H1 (cell line): ENCODE results near the gene CDH18. TPM values are rescaled to one million over a fixed set of nuclear protein-coding genes. Genes with fewer than 3 reads are reported as not detected.

Experiments
- CTCF ChIA-PET: fragments of 300-600 bp; sonication (Branson Sonifier 250); formaldehyde crosslinking; loops from one replicate; lab custom pipeline; 2021; ENCODE audit not compliant: partially characterized antibody; lab: Charles Lee
- POLR2A ChIA-PET: fragments of 300-600 bp; sonication (Branson Sonifier 250); formaldehyde crosslinking; loops from one replicate; lab custom pipeline; 2021; ENCODE audit warnings: inconsistent platforms; ENCODE audit not compliant: partially characterized antibody; lab: Charles Lee
- DNase-seq, 2 experiments: peaks; one replicate each; pipeline versions ENCODE4 v3.0.0 to v3.0.0-alpha.2; 2010 to 2022; ENCODE audit warnings: low spot score in 2 of 2, low read depth in 1 of 2, mixed read lengths in 1 of 2
- FAIRE-seq: peaks from 2 replicates; lab custom pipeline; 2011; peaks lifted over from hg19 to GRCh38; lab: Jason Lieb, UNC
- H2AFZ ChIP-seq: 2 replicates; pipeline ENCODE4 v1.8.1; 2012; ENCODE audit warnings: low read length, inconsistent platforms
- H2AK5ac ChIP-seq: 2 replicates; pipeline ENCODE4 v1.6.1; 2013; ENCODE audit warnings: low read depth, low read length
- H2BK120ac ChIP-seq: replicated peaks from 2 replicates; pipeline ENCODE3; 2013; ENCODE audit warnings: low read depth, low read length, inconsistent platforms
- H2BK12ac ChIP-seq: 2 replicates; pipeline ENCODE4 v1.6.1; 2013; ENCODE audit warnings: low read depth, low read length
- H2BK15ac ChIP-seq: 2 replicates; pipeline ENCODE4 v1.6.1; 2013; ENCODE audit warnings: low read length
- H2BK20ac ChIP-seq: 2 replicates; pipeline ENCODE4 v1.6.1; 2013; ENCODE audit warnings: low read length
- H2BK5ac ChIP-seq: 2 replicates; pipeline ENCODE4 v1.6.1; 2013; ENCODE audit warnings: low read depth, low read length
- H3K14ac ChIP-seq: 2 replicates; pipeline ENCODE4 v1.6.1; 2013; ENCODE audit warnings: inconsistent platforms; ENCODE audit not compliant: insufficient read length
- H3K18ac ChIP-seq: 2 replicates; pipeline ENCODE4 v1.6.1; 2013; ENCODE audit warnings: low read length; ENCODE audit errors: extremely low read depth
- H3K23ac ChIP-seq: 2 replicates; pipeline ENCODE4 v1.6.1; 2013; ENCODE audit warnings: inconsistent platforms; ENCODE audit not compliant: insufficient read length
- H3K23me2 ChIP-seq: 2 replicates; pipeline ENCODE4 v1.6.1; 2013; ENCODE audit warnings: low read depth, low read length
- H3K27ac ChIP-seq: 2 replicates; pipeline ENCODE4 v1.6.1; 2011; ENCODE audit warnings: low read depth, low read length, inconsistent platforms
- H3K27me3 ChIP-seq, 4 experiments: replicated peaks in 1 of 4; 1 replicate in 1 of 4; 2 replicates in 3 of 4; pipeline versions ENCODE4 v1.6.1 to v1.8.1; 2011 to 2013; ENCODE audit warnings: low read length in 3 of 4, mild to moderate bottlenecking in 3 of 4, inconsistent platforms in 2 of 4, mixed read lengths in 2 of 4, moderate library complexity in 1 of 4; ENCODE audit not compliant: control insufficient read depth in 3 of 4, insufficient read depth in 3 of 4; ENCODE audit errors: extremely low read depth in 1 of 4
- H3K36me3 ChIP-seq, 4 experiments: 2 replicates each; pipeline versions ENCODE4 v1.6.1 to v1.8.1; 2011 to 2013; ENCODE audit warnings: mild to moderate bottlenecking in 4 of 4, low read length in 3 of 4, moderate library complexity in 2 of 4, control low read depth in 1 of 4, inconsistent platforms in 1 of 4; ENCODE audit not compliant: insufficient read depth in 4 of 4, control insufficient read depth in 2 of 4
- H3K4ac ChIP-seq: replicated peaks from 2 replicates; pipeline ENCODE3; 2013; ENCODE audit warnings: low read length, low read depth, mixed read lengths, inconsistent platforms; ENCODE audit not compliant: insufficient read length
- H3K4me1 ChIP-seq, 4 experiments: replicated peaks in 1 of 4; 1 replicate in 1 of 4; 2 replicates in 3 of 4; pipeline versions ENCODE4 v1.6.1 to v1.8.1; 2011 to 2013; ENCODE audit warnings: low read length in 3 of 4, inconsistent platforms in 2 of 4, mixed read lengths in 1 of 4; ENCODE audit not compliant: insufficient read depth in 4 of 4, control insufficient read depth in 3 of 4
- H3K4me2 ChIP-seq, 2 experiments: 2 replicates each; pipeline versions ENCODE4 v1.6.1 to v1.8.1; 2011 to 2013; ENCODE audit warnings: low read depth in 2 of 2, low read length in 2 of 2, control low read depth in 1 of 2, inconsistent platforms in 1 of 2, mild to moderate bottlenecking in 1 of 2; ENCODE audit not compliant: insufficient read depth in 1 of 2
- H3K4me3 ChIP-seq, 4 experiments: fragments of 200-600, 300-600 bp in 1 of 4; sonication (generic), shearing (Covaris generic), sonication (Bioruptor Twin) in 1 of 4; 2 replicates each; pipeline versions ENCODE4 v1.5.1 to v1.8.1; 2011 to 2016; ENCODE audit warnings: low read length in 4 of 4, low read depth in 3 of 4, control low read depth in 2 of 4, inconsistent platforms in 2 of 4, mild to moderate bottlenecking in 2 of 4, mixed read lengths in 1 of 4, moderate library complexity in 1 of 4; ENCODE audit not compliant: insufficient read depth in 2 of 4; ENCODE audit errors: extremely low read depth in 1 of 4
- H3K56ac ChIP-seq: replicated peaks from 2 replicates; pipeline ENCODE3; 2013; ENCODE audit warnings: low read depth, mild to moderate bottlenecking, mixed read lengths, low read length, inconsistent platforms; ENCODE audit not compliant: insufficient read length
- H3K79me1 ChIP-seq: 2 replicates; pipeline ENCODE4 v1.6.1; 2013; ENCODE audit warnings: low read depth, low read length, control low read depth
- H3K79me2 ChIP-seq, 2 experiments: 2 replicates each; pipeline versions ENCODE4 v1.6.1 to v1.8.1; 2012 to 2013; ENCODE audit warnings: low read length in 2 of 2, mild to moderate bottlenecking in 2 of 2, inconsistent platforms in 1 of 2; ENCODE audit not compliant: insufficient read depth in 2 of 2, control insufficient read depth in 1 of 2
- H3K9ac ChIP-seq, 4 experiments: replicated peaks in 1 of 4; 1 replicate in 1 of 4; 2 replicates in 3 of 4; pipeline versions ENCODE4 v1.6.1 to v1.8.1; 2011 to 2013; ENCODE audit warnings: low read depth in 3 of 4, low read length in 3 of 4, control low read depth in 2 of 4, mild to moderate bottlenecking in 2 of 4, moderate library complexity in 2 of 4, inconsistent platforms in 1 of 4; ENCODE audit errors: extremely low read depth in 1 of 4
- H3K9me3 ChIP-seq, 2 experiments: 2 replicates each; pipeline versions ENCODE4 v1.6.1 to v1.8.1; 2012 to 2013; ENCODE audit warnings: mild to moderate bottlenecking in 2 of 2, moderate library complexity in 2 of 2, control low read depth in 1 of 2, inconsistent platforms in 1 of 2, low read depth in 1 of 2, low read length in 1 of 2, mixed read lengths in 1 of 2; ENCODE audit not compliant: insufficient read depth in 2 of 2
- H4K20me1 ChIP-seq, 2 experiments: replicated peaks in 1 of 2; 2 replicates each; pipeline versions ENCODE3 to v1.8.1; 2011 to 2013; ENCODE audit warnings: inconsistent platforms in 2 of 2, low read length in 2 of 2, mild to moderate bottlenecking in 1 of 2; ENCODE audit not compliant: insufficient read depth in 2 of 2, control insufficient read depth in 1 of 2
- H4K5ac ChIP-seq: 2 replicates; pipeline ENCODE4 v1.6.1; 2013; ENCODE audit warnings: low read length, low read depth, mixed read lengths, inconsistent platforms; ENCODE audit not compliant: insufficient read length
- H4K8ac ChIP-seq: 2 replicates; pipeline ENCODE4 v1.8.0; 2013; ENCODE audit warnings: mild to moderate bottlenecking, moderate library complexity, low read length, inconsistent platforms; ENCODE audit not compliant: insufficient read depth; ENCODE audit errors: extremely low read depth
- H4K91ac ChIP-seq: replicated peaks from 2 replicates; pipeline ENCODE3; 2013; ENCODE audit warnings: low read length, mixed read lengths, inconsistent platforms; ENCODE audit not compliant: insufficient read length
- BACH1 ChIP-seq: IDR thresholded peaks from 2 replicates; pipeline ENCODE4 v1.6.1; 2012; ENCODE audit warnings: low read length, improper control_type of control experiment
- BCL11A ChIP-seq, 2 experiments: IDR thresholded peaks; one replicate each; pipeline ENCODE4 v1.6.1; 2011; ENCODE audit warnings: low read depth in 2 of 2, low read length in 2 of 2, mild to moderate bottlenecking in 2 of 2
- CBX5 ChIP-seq: fragments of 300-800, 300-1000 bp; sonication (generic); IDR thresholded peaks from 2 replicates; pipeline ENCODE4 v1.7.1; 2016; ENCODE audit warnings: antibody characterized with exemption, low read length, low read depth
- CEBPB ChIP-seq: IDR thresholded peaks from 2 replicates; pipeline ENCODE4 v1.6.1; 2012; ENCODE audit warnings: low read depth, low read length
- CHD1 ChIP-seq: IDR thresholded peaks from 2 replicates; pipeline ENCODE4 v1.6.1; 2012; ENCODE audit warnings: low read depth, low read length, improper control_type of control experiment
- CHD2 ChIP-seq: IDR thresholded peaks from 2 replicates; pipeline ENCODE4 v1.6.1; 2012; ENCODE audit warnings: low read length, improper control_type of control experiment
- CREB1 ChIP-seq: IDR thresholded peaks from 2 replicates; pipeline ENCODE4 v1.6.1; 2012; ENCODE audit warnings: inconsistent platforms
- EZH2 ChIP-seq: fragments of 200-600 bp; sonication (generic); IDR thresholded peaks from 2 replicates; pipeline ENCODE4 v1.7.1; 2012; ENCODE audit warnings: low read depth, mild to moderate bottlenecking, moderate library complexity, low read length, inconsistent platforms; ENCODE audit not compliant: severe bottlenecking
- KDM4A ChIP-seq: IDR thresholded peaks from one replicate; pipeline ENCODE4 v1.7.1; 2012; ENCODE audit warnings: low read depth, mild to moderate bottlenecking, moderate library complexity, low read length, inconsistent platforms; ENCODE audit not compliant: severe bottlenecking
- POLR2AphosphoS5 ChIP-seq: IDR thresholded peaks from 2 replicates; pipeline ENCODE4 v1.6.1; 2011; ENCODE audit warnings: low read depth, low read length
- SAP30 ChIP-seq: fragments of 300-600 bp; sonication (generic); IDR thresholded peaks from 2 replicates; pipeline ENCODE4 v1.7.1; 2012; ENCODE audit warnings: low read length, moderate library complexity, mild to moderate bottlenecking, inconsistent platforms; ENCODE audit not compliant: insufficient read depth, insufficient replicate concordance
- SP1 ChIP-seq: IDR thresholded peaks from 2 replicates; pipeline ENCODE4 v1.6.1; 2011; ENCODE audit warnings: low read depth, low read length
- SP2 ChIP-seq: IDR thresholded peaks from 2 replicates; pipeline ENCODE4 v1.6.1; 2012; ENCODE audit warnings: mild to moderate bottlenecking, low read length, inconsistent platforms
- TAF1 ChIP-seq: IDR thresholded peaks from 2 replicates; pipeline ENCODE4 v1.6.1; 2011; ENCODE audit warnings: mild to moderate bottlenecking, low read depth, low read length
- WGBS, 2 experiments: shearing (Covaris generic) in 1 of 2; methylation state at CpG; one replicate each; pipeline versions ENCODE4 v1.1.6 to v1.1.7; 2013 to 2015; ENCODE audit warnings: low lambda C conversion rate in 2 of 2, mixed read lengths in 2 of 2, inconsistent platforms in 1 of 2, low coverage in 1 of 2, missing lambda C conversion rate in 1 of 2; ENCODE audit not compliant: insufficient replicate concordance in 2 of 2, insufficient coverage in 1 of 2, insufficient read length in 1 of 2; ENCODE audit errors: extremely low coverage in 1 of 2, missing lambda C conversion rate in 1 of 2; 5-methylcytosine and 5-hydroxymethylcytosine counted together
- polyA plus RNA-seq, 7 experiments: library from polyadenylated mRNA; depleted of rRNA in 3 of 7; stranded (reverse) in 5 of 7; unstranded in 2 of 7; fragments of >200 nt in 5 of 7; fragments of 200-250 nt in 2 of 7; gene quantifications; 1 replicate in 5 of 7; 2 replicates in 1 of 7; 4 replicates in 1 of 7; pipeline versions ENCODE4 v1.2.1 to v1.2.3, GENCODE V29; 2011 to 2013; ENCODE audit warnings: missing spikeins in 2 of 7, mixed read lengths in 2 of 7
- total RNA-seq: library from RNA; stranded (reverse); fragmentation: NEBNext Ultra II Directional; extraction: Animal tissue kit (Norgen Biotek cat#: 25700); gene quantifications from 2 replicates; pipeline ENCODE4 v1.2.1, GENCODE V29; 2021
- TF ChIP-seq, protein P1 (sequence below): IDR thresholded peaks from 2 replicates; pipeline ENCODE4 v1.6.1; 2012; ENCODE audit warnings: low read length, inconsistent platforms

Gene CDH18
- total and polyA plus RNA-seq, 2 of the 8 experiments (the other 6 are each of a cell fraction or from before 2014, with no cell fraction given) = 0.30 to 0.32 TPM

DNA sequence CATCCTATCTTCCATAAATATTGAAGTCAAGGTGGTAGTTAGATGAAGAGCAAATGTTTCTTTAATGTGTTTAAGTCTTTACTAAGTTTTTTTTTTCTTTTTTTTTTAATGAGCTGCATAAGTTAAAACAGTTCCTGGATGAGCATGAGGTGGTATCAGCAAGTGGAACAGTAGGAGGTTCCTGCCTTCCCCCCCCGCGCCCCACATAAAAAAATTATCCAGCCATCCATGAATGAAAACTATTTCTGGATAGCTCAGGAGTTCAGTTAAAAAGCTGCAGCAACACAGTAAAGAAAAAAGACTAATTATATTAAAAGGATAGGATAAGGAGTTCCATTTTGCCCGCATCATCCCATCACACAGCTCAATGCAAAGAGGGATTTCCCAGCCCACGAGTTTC is 349.5 kb downstream of the CDH18 start:
- Histone ChIP-seq H3K79me2 (no peaks in the 10 kb centered on the region), H3K56ac (no peak overlapping the region), H4K8ac (no peak overlapping the region), H3K27me3 (no peaks in the 10 kb centered on the region), H3K4me1 (no peaks in the 10 kb centered on the region), H3K4me3 (no peak overlapping the region), H3K79me1 (no peaks in the 10 kb centered on the region), H2BK20ac (no peak overlapping the region), H2BK120ac (no peak overlapping the region), H3K9me3 (no peaks in the 10 kb centered on the region; a peak in 1 of 4 replicates), H2BK12ac (no peak overlapping the region), H3K23me2 (no peaks in the 10 kb centered on the region), H4K91ac (no peak overlapping the region), H4K5ac (no peak overlapping the region), H3K36me3 (no peaks in the 10 kb centered on the region), H3K4me2 (no peak overlapping the region), H2AK5ac (no peak overlapping the region), H2AFZ (no peak overlapping the region), H2BK5ac (no peak overlapping the region), H3K23ac (no peak overlapping the region), H3K14ac (no peak overlapping the region), H3K18ac (no peak overlapping the region), H3K9ac (no peak overlapping the region), H2BK15ac (no peak overlapping the region), H4K20me1 (no peaks in the 10 kb centered on the region), H3K27ac (no peak overlapping the region), H3K4ac (no peak overlapping the region)
- no peak for DNase-seq
- 96% methylated on average over 4 of the region's 4 CpGs; no CpG with 5 or more reads in 1 of the 2 experiments for WGBS, 2 experiments
- ChIA-PET POLR2A (no interaction called here), CTCF (no interaction called here)
- FAIRE-seq = no peak
- TF ChIP-seq BCL11A (IDR thresholded peaks at IDR 0.05; ENCODE audit: low read depth in 2 of 2, low read length in 2 of 2) (no peak), CHD2 (no peak), TAF1 (no peak), EZH2 (no peak), CREB1 (no peak), SAP30 (no peak), SP2 (no peak), BACH1 (no peak), CEBPB (no peak), CHD1 (no peak), SP1 (no peak), KDM4A (no peak), POLR2AphosphoS5 (no peak), CBX5 (no peak)
- TF ChIP-seq, protein P1, sequence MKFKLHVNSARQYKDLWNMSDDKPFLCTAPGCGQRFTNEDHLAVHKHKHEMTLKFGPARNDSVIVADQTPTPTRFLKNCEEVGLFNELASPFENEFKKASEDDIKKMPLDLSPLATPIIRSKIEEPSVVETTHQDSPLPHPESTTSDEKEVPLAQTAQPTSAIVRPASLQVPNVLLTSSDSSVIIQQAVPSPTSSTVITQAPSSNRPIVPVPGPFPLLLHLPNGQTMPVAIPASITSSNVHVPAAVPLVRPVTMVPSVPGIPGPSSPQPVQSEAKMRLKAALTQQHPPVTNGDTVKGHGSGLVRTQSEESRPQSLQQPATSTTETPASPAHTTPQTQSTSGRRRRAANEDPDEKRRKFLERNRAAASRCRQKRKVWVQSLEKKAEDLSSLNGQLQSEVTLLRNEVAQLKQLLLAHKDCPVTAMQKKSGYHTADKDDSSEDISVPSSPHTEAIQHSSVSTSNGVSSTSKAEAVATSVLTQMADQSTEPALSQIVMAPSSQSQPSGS = no peak
